Measurements from ENCODE around the gene DGCR6L.
"Not testable (repeated sequence)": the region's sequence is repeated elsewhere in the genome, so short reads cannot be mapped to it uniquely, and the experiment has no call there.

Gene DGCR6L

GRCh38 chr22:20354238-20354975 lies 34.5 kb upstream of the DGCR6L start:
- in situ Hi-C loops (cut with MboI; ENCODE audit: low pct_unique_long_range_greater_than_20kb, low sequenced_read_pairs, unreplicated experiment), result no loop called here
- no peak for TF ChIP-seq CTCF (IDR thresholded peaks at IDR 0.05; ENCODE audit: extremely low read depth, insufficient read depth, missing control alignments)

GRCh38 chr22:20352536-20352935 lies 32.7 kb upstream of the DGCR6L start:
- in situ Hi-C loops (cut with MboI; ENCODE audit: low pct_unique_long_range_greater_than_20kb, low sequenced_read_pairs, unreplicated experiment); DNase-seq (ENCODE audit: low spot score): not testable (repeated sequence)

More at GRCh38 chr22:20354238-20354975, 34.5 kb upstream of the DGCR6L start:
- DNase-seq (ENCODE audit: low spot score), result no peak

- DNase-seq (ENCODE audit: low spot score); in situ Hi-C loops (cut with MboI; ENCODE audit: low pct_unique_long_range_greater_than_20kb, low sequenced_read_pairs, unreplicated experiment): not testable (repeated sequence)
Measured at GRCh38 chr22:20346553-20346952, 26.7 kb upstream of the DGCR6L start.

GRCh38 chr22:20338291-20338690 lies 18.4 kb upstream of the DGCR6L start:
- in situ Hi-C loops (cut with MboI; ENCODE audit: low pct_unique_long_range_greater_than_20kb, low sequenced_read_pairs, unreplicated experiment), result not testable (repeated sequence)

GRCh38 chr22:20337807-20338206 lies 17.9 kb upstream of the DGCR6L start:
- DNase-seq (ENCODE audit: low spot score); in situ Hi-C loops (cut with MboI; ENCODE audit: low pct_unique_long_range_greater_than_20kb, low sequenced_read_pairs, unreplicated experiment): not testable (repeated sequence)

More at GRCh38 chr22:20338291-20338690, 18.4 kb upstream of the DGCR6L start:
- DNase-seq (ENCODE audit: low spot score), result not testable (repeated sequence)

- DNase-seq (ENCODE audit: low spot score); in situ Hi-C loops (cut with MboI; ENCODE audit: low pct_unique_long_range_greater_than_20kb, low sequenced_read_pairs, unreplicated experiment): not testable (repeated sequence)
Measured at GRCh38 chr22:20336561-20336960, 16.7 kb upstream of the DGCR6L start.

GRCh38 chr22:20328569-20328930 lies 8.7 kb upstream of the DGCR6L start:
- in situ Hi-C loops (cut with MboI; ENCODE audit: low pct_unique_long_range_greater_than_20kb, low sequenced_read_pairs, unreplicated experiment); DNase-seq (ENCODE audit: low spot score): not testable (repeated sequence)

GRCh38 chr22:20325996-20326395 lies 6.1 kb upstream of the DGCR6L start:
- in situ Hi-C loops (cut with MboI; ENCODE audit: low pct_unique_long_range_greater_than_20kb, low sequenced_read_pairs, unreplicated experiment); DNase-seq (ENCODE audit: low spot score): not testable (repeated sequence)

GRCh38 chr22:20324139-20324516 lies 4.3 kb upstream of the DGCR6L start:
- DNase-seq (ENCODE audit: low spot score), result no peak
- in situ Hi-C loops (cut with MboI; ENCODE audit: low pct_unique_long_range_greater_than_20kb, low sequenced_read_pairs, unreplicated experiment), result no loop called here
- no peak for TF ChIP-seq CTCF (IDR thresholded peaks at IDR 0.05; ENCODE audit: extremely low read depth, insufficient read depth, missing control alignments)

- in situ Hi-C loops (cut with MboI; ENCODE audit: low pct_unique_long_range_greater_than_20kb, low sequenced_read_pairs, unreplicated experiment), result not testable (repeated sequence)
Measured at GRCh38 chr22:20321552-20322211, 1.8 kb upstream of the DGCR6L start.

GRCh38 chr22:20320659-20321551 lies 1.0 kb upstream of the DGCR6L start:
- in situ Hi-C loops (cut with MboI; ENCODE audit: low pct_unique_long_range_greater_than_20kb, low sequenced_read_pairs, unreplicated experiment), result not testable (repeated sequence)

More at GRCh38 chr22:20321552-20322211, 1.8 kb upstream of the DGCR6L start:
- not testable (repeated sequence) for DNase-seq (ENCODE audit: low spot score)

More at GRCh38 chr22:20320659-20321551, 1.0 kb upstream of the DGCR6L start:
- DNase-seq (ENCODE audit: low spot score), result not testable (repeated sequence)

Data from GM13977 (cell line).